Peyer's patch (tissue), 4 donors: ENCODE results near the gene SIGLEC7.

Experiments
- CTCF ChIP-seq, 6 experiments: fragments of 450-650 bp in 4 of 6; fragments of 200-600 bp in 2 of 6; sonication (generic) in 1 of 6; IDR thresholded peaks; one replicate each; pipeline ENCODE4 v1.5.1; 2017 to 2019; ENCODE audit warnings: antibody characterized with exemption in 6 of 6, mild to moderate bottlenecking in 3 of 6, moderate library complexity in 1 of 6
- POLR2A ChIP-seq, 2 donors: fragments of 450-650 bp; IDR thresholded peaks; one replicate each; pipeline ENCODE4 v1.5.1; 2017; ENCODE audit warnings: antibody characterized with exemption in 2 of 2, mild to moderate bottlenecking in 2 of 2, moderate library complexity in 2 of 2

GRCh38 chr19:51098365-51099046, 43.6 kb upstream of the SIGLEC7 start:
- TF ChIP-seq POLR2A (IDR thresholded peaks at IDR 0.05) (no peak), CTCF (IDR thresholded peaks at IDR 0.05) (no peak)
